Stimulated activated CD4-positive, alpha-beta T cell treated with anti-CD3 and anti-CD28 coated beads, Interleukin-1b, Interleukin-23, amount 100 ng/mL, for 4 hours (primary cell): Measurements from ENCODE around the gene ANKRD2.
"Not testable (repeated sequence)": the region's sequence is repeated elsewhere in the genome, so short reads cannot be mapped to it uniquely, and the experiment has no call there.

Experiments used
- DNase-seq, 2 donors: peaks; one replicate each; pipeline ENCODE4 v3.0.0-alpha.2; 2020; ENCODE audit warnings: low read depth in 2 of 2

The ANKRD2 gene

DNA sequence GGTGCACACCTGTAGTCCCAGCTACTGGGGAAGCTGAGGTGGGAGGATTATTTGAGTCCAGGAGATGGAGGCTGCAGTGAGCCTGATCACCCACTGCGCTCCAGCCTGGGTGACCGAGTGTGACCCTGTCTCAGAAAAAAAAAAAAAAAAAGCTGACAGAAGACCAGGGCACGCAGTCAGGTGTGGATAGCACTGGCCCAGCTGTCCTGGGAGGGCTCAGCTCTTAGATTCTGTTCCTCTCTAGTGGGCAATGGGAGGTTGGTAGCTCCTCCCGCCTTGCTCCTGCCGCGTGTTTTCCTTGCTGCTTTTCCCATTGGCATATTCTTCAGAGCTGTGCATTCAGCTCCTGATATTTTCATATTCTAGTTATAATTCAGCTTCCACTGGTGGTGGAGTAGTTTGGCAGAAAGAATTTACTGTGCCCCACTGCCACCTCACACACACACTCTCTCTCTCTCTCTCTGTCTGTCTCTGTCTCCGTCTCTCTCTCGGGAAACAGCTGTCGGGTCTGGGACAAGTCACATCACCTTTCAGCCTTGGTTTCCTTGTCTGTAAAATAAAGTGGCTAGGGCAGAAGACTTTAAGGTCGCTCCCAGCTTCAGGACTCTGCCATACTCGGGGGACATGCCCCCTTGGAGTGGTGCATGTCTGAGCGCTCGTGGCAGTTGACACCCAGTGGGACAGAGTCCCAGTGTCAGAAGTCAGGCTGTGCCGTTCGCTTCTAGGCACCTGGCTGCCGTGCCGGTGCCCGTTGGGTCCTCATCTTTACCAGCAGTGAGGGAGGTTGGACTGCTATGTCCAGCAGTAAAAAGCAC is 25.9 kb upstream of the ANKRD2 start:
- DNase-seq, result no peak

DNA sequence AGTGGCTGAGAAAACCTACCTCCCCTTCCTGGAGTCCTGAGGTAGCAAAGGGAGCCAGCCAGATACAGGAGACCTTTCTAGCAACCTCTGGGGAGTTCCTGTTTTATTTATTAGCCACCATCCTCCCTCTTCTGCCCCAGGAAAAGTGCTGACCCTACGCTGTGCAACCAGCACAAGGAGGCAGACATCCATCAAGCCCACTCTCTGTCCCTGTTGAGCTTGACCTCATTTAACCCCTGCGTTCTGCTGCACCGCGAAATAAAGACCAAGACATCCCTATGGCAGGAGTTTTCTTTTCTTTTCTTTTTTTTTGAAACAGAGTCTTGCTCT is 25.3 kb upstream of the ANKRD2 start:
- no peak for DNase-seq

DNA sequence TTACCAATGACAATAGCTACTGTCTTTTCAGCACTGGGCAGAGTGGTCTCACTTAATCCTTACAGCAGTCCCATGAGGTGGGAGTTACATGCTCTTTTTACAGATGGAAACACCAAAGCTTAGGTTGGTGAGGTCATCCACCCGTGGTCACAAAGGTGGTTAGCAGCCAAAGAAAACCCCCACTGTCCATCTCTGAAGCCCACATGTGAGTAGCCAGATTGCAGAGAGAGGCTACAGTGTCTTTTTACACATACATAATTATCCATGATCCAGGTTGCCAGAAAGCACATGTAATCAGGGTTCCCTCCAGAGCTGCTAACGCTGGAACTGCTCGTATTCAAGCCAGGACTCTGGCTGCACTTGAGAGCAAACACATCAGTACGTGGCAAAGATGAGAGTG is 24.6 kb upstream of the ANKRD2 start:
- no peak for DNase-seq

DNA sequence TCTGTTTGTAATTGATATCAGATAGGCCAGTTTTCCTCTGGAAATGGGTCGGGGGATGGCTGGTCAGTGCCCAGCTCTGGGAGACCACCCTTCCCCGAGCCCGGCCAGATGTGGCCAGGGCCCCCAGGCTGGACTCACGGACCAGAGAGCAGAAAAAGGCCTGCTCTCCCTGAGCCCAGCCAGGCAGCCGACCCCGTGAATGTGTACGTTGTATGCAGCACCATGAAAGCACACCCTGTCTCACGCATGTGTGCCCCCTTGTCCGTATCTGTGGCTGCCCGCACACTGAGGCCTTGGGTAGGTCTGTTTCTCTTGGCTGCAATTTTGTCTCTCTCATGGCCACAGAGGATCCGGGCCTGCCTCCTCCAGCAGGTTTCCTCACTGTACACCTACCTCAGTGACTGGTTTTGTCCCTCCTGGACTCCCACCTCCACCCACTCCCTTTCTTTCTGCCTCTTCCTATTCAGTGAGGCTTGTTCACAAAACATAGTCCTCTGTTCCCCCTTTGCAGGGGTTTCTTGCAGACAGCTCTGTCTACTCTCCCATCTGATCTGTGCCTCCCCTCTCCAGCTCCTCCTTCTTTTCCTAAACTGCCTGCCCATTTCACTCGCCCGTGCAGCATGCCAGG is 23.6 kb upstream of the ANKRD2 start:
- DNase-seq, result no peak

DNA sequence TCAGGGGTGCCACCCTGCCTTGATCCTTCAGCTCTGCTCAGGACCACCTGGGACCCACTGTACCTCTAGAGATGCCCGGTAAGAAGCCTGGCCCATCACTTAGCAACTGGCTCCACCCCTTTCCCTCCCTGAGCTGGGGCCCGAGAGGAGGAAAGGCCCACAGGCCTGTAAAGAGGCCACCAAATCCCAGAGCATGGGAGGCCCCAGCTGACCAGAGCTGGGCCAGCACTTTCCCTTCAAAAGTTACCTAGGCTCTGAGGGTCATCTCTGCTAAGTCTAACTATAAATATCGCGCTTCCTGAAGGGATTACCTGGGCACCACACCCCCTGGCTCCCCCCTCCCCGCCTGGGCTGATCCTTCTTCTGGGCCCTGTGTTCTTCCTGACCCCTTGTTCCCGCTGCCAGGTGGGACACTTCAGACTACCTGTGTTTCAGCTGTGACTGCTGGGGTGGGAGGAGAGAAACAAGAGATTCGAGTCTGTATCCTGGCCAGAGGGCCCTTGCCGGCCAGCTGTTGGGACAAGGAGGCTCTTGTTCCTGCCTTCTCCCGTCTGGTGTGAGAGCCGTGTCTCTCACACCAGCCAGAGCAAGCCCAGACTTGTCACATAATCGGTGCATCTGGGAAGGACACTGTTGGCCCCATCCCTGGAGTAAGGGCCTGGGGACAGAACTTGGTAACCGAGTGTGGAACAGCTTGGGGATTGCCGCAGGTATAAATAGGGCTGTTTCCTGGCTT is 22.8 kb upstream of the ANKRD2 start:
- DNase-seq, result no peak

DNA sequence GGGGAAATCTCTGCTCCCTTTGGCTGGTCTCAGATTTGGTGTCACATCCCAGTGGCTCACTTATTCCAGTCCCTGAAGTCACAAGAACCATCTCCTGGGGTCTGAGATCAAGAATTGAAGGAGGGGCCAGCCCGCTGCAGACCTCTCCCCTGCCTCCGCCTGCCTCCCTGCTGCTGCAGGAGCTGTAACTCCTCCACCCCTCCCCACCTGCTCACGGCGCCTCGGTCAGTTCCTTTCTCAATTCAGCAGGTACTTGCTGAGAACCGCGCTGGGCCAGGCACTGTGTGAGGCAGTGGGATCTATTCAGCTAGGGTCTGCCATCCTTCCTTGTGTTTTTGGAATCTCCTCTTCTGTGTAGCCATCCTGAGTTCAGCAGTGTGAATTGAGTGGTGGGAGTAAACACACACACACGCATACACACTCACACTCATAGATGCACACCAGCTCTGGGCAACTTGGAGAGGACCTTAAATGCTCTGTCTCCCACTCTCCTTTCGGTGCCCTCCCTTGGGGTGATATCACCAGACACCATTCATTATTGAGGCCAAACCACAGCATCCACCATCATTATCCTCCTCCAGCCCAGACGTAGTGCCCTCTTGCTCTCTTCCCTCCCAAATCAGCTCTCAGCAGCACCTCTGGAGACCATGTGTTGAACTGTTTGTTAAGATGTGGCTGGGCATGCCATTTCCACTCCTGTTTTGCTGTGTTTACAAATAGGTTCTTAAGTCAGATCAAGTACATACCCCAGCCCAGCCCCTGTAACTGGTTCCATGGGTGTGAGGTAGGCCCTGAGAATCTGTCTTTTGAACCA is 22.0 kb upstream of the ANKRD2 start:
- no peak for DNase-seq

DNA sequence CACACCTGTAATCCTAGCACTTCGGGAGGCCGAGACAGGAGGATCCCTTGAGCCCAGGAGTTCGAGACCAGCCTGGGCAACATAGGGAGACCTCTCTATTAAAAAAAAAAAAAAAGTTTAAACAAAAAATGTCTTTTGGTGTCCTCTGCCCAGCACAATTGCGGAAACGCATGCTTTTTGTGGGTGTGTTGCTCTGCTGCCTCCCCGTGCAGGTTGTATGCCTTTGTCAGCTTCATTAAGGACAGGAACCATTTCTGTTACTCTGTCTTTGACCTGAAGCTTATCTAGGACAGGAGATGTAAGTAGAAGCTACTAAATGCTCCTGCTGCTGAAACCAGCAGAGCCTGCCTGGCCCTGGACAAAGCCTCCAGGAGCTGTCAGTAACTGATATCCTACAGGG is 21.3 kb upstream of the ANKRD2 start:
- no peak for DNase-seq

DNA sequence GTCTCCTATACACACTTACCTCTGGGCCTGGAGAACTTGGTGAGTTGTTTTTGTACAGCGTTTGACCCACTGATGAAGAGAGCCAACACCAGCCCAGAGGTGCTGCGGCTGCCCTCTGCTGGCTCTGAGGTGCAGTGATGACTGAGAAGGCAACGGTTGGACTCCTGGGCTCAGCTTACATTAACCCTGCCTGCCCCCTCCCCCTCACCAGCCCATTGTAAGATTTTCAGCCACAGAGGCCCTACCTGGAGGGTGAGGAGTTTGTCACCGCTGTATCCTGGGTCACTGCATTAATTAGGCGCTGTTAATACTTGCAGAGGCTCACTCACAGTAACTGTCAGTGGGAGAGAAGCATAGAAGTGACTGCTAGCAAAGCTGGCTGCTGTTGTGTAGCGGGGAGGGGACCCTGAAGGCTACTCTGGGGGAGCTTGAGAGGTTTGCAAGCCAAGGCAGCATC is 19.0 kb upstream of the ANKRD2 start:
- DNase-seq, result peak; percentile 54

DNA sequence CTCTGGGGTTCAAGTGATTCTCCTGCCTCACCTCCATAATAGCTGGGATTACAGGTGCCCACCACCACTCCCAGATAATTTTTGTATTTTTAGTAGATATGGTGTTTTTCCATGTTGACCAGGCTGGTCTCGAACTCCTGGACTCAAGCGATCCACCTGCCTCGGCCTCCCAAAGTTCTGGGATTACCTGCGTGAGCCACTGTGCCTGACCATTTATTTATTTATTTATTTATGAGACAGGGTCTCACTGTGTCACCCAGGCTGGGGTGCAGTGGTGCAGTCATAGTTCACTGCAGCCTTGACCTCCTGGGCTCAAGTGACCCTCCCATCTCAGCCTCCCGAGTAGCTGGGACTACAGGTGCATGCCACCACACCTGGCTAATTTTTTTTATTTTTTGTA is 18.2 kb upstream of the ANKRD2 start:
- not testable (repeated sequence) for DNase-seq

DNA sequence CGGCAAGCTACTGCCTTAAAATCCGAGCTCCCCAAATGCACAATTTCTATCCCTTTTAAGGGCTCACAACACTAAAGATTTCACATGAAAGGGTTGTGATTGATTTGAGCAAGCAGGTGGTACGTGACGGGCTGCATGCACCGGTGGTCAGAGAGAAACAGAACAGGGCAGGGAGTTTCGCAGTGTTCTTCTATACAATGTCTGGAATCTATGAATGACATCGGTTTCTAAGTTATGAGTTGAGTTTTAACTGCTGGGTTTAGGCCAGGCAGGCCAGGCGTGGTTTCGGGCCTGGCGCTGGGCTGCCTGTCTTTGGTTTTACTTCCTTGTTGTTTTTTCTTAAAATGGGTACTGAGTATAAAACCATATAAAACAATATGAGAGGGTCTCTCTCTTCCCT is 17.0 kb upstream of the ANKRD2 start:
- DNase-seq, result not testable (repeated sequence)

DNA sequence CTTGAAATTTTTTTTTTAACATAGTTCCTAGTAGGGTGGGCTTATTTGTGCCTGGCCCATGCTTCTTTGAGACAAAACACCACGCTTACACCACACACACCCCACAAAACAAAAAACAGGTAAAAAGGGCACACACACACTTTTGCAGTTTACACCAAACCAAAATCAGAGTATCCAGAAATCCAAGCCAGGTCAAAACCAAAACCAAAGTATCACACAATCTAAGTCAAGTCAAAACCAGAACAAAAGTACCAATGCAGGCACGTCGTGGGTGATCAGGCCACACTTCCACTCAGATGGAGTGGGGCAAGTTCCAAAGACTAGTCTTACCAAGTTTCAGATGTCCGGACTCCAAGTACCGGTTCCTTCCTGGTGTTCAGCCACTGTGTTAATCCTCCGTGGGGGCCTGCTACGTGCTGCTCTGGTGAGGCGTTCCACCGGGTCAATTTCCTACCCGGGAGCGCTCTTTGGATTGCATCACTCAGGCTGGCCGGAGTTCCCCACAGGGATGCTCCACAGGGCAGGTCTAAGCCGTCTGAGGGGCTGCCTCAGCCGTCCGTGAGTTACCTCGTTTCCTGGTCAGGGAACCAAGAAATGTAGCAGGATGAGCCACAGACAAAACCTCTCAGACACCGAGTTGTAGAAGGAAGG is 11.7 kb upstream of the ANKRD2 start:
- DNase-seq, result not testable (repeated sequence)

DNA sequence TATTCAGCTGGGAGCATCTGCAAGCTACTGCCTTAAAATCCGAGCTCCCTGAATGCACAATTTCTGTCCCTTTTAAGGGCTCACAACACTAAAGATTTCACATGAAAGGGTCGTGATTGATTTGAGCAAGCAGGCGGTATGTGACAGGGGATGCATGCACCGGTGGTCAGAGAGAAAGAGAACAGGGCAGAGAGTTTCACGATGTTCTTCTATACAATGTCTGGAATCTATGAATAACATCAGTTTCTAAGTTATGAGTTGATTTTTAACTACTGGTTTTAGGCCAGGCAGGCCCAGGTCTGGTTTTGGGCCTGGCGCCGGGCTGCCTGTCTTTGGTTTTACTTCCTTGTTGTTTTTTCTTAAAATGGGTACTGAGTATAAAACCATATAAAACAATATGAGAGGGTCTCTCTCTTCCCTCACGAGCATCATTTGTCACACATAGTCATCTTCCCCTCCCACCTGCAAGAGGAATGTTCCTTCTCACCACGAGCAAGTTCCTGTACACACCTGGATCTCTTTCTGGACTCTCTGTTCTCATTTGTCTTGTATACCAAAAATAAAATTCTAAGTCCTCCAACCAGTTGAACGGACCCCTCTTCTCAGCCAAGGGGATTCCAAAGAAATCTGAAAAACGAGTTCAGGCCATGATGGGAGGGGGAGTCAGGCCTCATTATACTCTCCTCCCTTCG is 11.0 kb upstream of the ANKRD2 start:
- not testable (repeated sequence) for DNase-seq

DNA sequence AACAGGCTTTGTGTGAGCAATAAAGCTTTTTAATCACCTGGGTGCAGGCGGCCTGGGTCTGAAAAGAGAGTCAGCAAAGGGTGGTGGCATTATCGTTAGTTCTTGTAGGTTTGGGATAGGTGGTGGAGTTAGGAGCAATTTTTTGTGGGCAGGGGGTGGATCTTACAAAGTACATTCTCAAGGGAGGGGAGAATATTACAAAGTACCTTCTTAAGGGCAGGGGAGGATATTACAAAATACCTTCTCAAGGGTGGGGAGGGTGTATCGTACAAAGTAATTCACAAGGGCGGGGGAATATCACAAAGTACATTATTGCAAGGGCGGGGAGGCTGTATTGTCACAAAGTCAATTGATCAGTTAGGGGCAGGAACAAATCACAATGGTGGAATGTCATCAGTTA is 10.2 kb upstream of the ANKRD2 start:
- DNase-seq, result not testable (repeated sequence)

DNA sequence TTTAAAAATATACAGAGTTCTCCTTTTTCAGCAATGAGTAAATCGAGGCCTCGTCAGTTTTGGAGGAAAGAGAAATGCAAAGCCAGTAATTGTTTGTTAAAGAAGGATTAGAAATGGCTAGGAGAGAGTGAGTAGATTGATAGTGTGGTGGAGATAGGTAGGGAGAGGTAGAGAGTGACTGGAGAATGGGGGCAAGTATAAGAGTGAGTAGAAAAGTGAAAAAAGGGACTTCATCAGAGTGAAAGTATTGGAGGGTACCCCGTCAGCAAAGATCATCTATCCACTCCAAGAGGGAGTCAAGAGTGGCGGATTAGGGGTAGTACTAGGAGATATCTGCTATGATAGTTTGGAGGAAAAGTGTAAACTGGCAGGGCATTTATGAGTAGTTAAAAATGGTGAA is 9.2 kb upstream of the ANKRD2 start:
- no peak for DNase-seq

DNA sequence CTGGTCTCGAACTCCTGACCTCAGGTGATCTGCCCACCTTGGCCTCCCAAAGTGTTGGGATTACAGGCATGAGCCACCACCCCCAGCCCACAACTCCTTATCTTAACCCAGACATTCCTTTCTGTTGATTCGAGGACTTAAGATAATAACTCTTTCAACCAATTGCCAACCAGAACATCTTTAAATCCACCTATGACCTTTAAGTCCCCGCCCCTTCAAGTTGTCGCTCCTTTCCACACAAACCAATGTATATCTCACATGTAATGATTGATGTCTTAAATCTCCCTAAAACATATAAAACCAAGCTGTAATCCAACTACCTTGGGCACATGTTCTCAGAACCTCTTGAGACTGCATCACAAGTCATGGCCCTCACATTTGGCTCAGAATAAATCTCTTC is 7.8 kb upstream of the ANKRD2 start:
- no peak for DNase-seq

DNA sequence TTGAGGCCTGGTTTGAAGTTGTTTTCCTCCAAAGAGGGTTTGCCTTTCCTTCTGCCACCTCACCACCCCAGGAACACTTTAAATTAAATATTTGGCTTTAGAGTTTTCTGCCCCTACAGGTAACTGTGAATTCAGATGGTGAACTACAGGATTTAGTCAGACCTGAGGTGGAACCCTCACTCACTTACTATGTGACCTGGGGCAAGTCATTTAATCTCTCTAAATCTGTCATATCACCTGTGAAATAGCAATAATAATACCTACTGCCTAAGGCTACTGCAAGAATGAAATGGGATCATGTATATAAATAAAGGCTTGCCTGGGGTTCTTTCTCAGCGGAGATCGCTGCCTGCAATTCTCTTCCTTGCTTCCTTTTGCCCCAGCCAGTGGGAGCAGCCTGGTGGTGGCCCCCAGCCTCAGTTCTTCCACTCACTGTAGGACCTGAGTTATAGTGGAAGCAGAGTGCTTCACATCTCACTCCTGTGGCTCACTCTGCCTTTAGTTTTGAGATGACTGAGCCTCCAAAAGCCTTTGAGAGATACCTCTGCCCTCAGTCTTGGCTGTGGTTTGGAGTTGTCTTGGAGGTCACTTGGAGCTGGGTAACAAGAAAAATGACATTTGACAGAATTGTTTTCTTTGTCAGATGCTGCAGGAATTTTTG is 6.1 kb upstream of the ANKRD2 start:
- no peak for DNase-seq

DNA sequence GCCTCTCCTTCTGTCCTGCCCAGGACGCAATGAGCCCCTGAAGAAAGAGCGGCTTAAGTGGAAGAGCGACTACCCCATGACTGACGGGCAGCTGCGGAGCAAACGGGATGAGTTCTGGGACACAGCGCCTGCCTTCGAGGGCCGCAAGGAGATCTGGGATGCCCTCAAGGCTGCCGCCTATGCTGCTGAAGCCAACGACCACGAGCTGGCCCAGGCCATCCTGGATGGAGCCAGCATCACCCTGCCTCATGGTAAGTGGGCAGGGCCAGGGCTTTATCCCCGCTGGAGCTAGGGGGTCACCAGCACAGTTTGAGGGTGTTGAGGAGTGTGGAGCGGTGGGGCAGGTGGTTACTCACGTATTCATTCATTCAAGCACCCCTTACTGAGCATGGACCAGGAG is 4.7 kb upstream of the ANKRD2 start:
- DNase-seq, result no peak

DNA sequence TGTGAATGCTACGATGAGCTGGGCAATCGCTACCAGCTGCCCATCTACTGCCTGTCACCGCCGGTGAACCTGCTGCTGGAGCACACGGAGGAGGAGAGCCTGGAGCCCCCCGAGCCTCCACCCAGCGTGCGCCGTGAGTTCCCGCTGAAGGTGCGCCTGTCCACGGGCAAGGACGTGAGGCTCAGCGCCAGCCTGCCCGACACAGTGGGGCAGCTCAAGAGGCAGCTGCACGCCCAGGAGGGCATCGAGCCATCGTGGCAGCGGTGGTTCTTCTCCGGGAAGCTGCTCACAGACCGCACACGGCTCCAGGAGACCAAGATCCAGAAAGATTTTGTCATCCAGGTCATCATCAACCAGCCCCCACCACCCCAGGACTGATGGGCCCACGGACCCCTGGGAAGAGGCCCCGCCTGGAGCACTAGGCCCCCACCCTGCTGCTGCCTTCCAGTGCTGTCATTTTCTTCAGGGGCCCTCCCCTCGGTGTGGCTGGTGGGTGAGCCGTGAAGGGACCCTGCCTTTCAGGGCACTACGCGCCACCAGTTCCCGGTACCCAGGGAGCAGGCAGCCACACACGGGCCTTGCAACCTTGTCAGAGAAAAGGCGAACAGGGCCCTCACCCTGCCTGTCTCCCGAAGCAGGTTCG is 2.3 kb upstream of the ANKRD2 start:
- no peak for DNase-seq

DNA sequence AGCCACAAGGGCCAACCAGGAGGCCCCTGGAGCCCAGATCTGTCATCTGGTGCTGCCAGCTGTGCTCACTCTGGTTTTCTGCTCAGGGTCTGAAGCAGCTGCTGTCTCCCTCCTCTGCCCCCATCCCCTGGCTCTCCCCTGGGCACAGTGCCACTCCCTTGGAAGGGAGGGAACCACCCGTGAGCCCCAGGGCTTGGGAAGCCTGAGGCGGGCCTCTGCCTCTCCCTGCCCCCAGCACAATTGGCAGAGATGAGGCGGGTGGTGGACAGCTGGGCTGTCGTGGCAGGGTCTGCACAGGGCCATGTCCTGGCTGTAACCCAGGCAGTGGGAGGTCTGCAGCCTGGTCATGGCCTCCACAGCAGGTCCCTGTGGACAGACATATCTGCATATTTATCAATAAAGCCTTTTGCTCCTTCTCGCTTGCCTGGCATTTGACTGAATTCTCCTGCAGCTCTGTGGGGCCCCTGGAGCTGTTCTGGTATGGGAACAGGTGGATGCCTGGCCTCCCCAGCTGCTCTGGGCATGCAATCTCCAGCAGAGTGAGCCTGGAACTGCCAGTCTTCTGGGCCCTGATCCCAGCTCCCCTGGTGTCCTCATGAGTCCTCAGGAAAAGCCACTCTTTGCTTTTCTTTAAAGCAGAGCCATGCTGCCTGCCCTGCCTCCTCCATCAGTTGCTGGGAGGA is 1.6 kb upstream of the ANKRD2 start:
- DNase-seq, result no peak
